HUES64 (cell line): ENCODE data around the gene MRNIP.

Experiments used
- H3K27ac ChIP-seq: 2 replicates; pipeline ENCODE4 v1.7.0; 2013; ENCODE audit warnings: low read depth, low read length, inconsistent platforms
- H3K27me3 ChIP-seq: 2 replicates; pipeline ENCODE4 v1.6.1; 2013; ENCODE audit warnings: mild to moderate bottlenecking, low read length; ENCODE audit not compliant: insufficient read depth
- H3K36me3 ChIP-seq: 2 replicates; pipeline ENCODE4 v1.6.1; 2013; ENCODE audit warnings: mild to moderate bottlenecking, low read length; ENCODE audit not compliant: insufficient read depth
- H3K4me1 ChIP-seq: 2 replicates; pipeline ENCODE4 v1.6.1; 2013; ENCODE audit warnings: mild to moderate bottlenecking, low read length, moderate library complexity; ENCODE audit not compliant: insufficient read depth
- H3K4me3 ChIP-seq: 2 replicates; pipeline ENCODE4 v1.5.1; 2013; ENCODE audit warnings: mild to moderate bottlenecking, low read length, moderate library complexity
- H3K9ac ChIP-seq: 2 replicates; pipeline ENCODE4 v1.6.1; 2013; ENCODE audit warnings: mild to moderate bottlenecking, low read depth, low read length
- H3K9me3 ChIP-seq: 2 replicates; pipeline ENCODE4 v1.6.1; 2013; ENCODE audit warnings: low read depth, low read length; ENCODE audit not compliant: insufficient read depth
- WGBS: fragments of 150-250, 120-280 bp; methylation state at CpG from one replicate; pipeline ENCODE4 v1.1.7; 2013; ENCODE audit warnings: missing lambda C conversion rate; 5-methylcytosine and 5-hydroxymethylcytosine counted together

MRNIP gene

DNA sequence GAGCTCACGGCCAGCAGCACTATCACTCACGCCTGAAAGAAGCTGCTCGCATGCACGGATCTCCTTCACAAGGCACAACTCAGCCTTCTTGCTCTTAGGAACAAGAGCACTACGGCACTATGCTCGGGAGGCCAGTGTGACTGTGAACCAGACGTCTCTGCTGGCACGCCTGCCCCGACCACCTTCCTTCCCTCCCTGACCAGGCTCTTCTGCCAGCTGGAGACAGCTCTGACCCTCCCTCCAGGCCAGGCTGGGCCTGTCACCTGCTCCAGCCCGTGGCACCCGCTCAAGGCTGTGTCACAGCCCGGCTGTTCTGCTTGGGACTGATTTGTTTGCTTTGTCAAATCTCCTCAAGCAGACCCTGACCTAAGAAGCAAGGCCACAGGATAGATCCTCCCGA lies 42.1 kb upstream of the MRNIP start:
- no peaks in the 10 kb centered on the region for H3K27me3 ChIP-seq
- WGBS: 94% methylated on average over 13 of the region's 13 CpGs
- peaks cover 62% of the 10 kb centered on the region for H3K36me3 ChIP-seq
- H3K27ac ChIP-seq: no peak overlapping the region
- H3K4me1 ChIP-seq: peaks cover 3% of the 10 kb centered on the region; the same call in 1 of the 2 replicates
- no peak overlapping the region for H3K4me3 ChIP-seq
- H3K9ac ChIP-seq: no peak overlapping the region; the same call in 1 of the 2 replicates
- H3K9me3 ChIP-seq: no peaks in the 10 kb centered on the region

DNA sequence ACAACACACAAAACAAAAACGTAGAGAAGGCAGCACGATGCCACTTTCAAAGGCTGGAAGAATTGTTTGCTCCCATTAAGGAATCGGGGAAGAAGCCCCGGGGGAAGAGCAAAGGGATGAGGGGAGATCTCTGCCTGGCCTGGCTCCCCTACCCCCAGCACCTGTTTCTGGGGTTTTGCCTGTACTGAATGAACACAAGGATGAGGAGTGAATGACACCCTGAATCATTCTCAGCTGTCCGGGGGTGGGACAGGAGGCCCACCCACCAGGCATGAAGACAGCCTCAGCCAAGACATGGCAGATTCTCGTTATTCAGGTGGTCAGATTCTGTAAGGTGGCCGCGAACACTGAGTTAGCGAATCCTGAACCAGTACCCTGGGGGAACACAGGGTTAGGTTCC lies 41.6 kb upstream of the MRNIP start:
- Histone ChIP-seq H3K36me3 (peaks cover 66% of the 10 kb centered on the region), H3K27me3 (no peaks in the 10 kb centered on the region), H3K9me3 (no peaks in the 10 kb centered on the region), H3K27ac (no peak overlapping the region), H3K4me3 (no peak overlapping the region), H3K4me1 (peaks cover 5% of the 10 kb centered on the region; the same call in 1 of the 2 replicates), H3K9ac (no peak overlapping the region)
- WGBS: 93% methylated on average over 9 of the region's 9 CpGs

DNA sequence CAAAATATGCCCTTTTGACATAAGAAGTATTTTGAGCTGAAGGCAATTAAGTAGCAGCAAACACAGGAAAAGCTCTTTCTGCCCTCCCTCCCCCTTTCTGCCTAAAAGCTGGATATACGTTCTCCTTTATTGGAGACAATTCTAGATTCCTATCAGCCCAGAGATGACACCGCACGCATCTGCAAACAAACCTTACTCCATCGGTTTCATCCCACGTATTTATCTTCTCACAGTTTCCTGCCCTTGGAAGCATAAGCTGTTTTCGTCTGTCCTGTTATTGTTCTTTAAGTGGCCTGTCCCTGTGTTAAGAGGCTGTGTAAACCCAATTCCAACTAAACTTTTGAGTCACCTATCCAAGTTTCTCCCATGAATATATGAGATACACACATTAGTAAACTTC lies 37.2 kb upstream of the MRNIP start:
- H3K27ac ChIP-seq: no peak overlapping the region
- peaks cover 78% of the 10 kb centered on the region for H3K36me3 ChIP-seq
- H3K9ac ChIP-seq: no peak overlapping the region
- 90% methylated on average over 6 of the region's 6 CpGs for WGBS
- peaks cover 5% of the 10 kb centered on the region; the same call in 1 of the 2 replicates for H3K4me1 ChIP-seq
- no peak overlapping the region for H3K4me3 ChIP-seq
- H3K9me3 ChIP-seq: no peaks in the 10 kb centered on the region
- no peaks in the 10 kb centered on the region for H3K27me3 ChIP-seq

DNA sequence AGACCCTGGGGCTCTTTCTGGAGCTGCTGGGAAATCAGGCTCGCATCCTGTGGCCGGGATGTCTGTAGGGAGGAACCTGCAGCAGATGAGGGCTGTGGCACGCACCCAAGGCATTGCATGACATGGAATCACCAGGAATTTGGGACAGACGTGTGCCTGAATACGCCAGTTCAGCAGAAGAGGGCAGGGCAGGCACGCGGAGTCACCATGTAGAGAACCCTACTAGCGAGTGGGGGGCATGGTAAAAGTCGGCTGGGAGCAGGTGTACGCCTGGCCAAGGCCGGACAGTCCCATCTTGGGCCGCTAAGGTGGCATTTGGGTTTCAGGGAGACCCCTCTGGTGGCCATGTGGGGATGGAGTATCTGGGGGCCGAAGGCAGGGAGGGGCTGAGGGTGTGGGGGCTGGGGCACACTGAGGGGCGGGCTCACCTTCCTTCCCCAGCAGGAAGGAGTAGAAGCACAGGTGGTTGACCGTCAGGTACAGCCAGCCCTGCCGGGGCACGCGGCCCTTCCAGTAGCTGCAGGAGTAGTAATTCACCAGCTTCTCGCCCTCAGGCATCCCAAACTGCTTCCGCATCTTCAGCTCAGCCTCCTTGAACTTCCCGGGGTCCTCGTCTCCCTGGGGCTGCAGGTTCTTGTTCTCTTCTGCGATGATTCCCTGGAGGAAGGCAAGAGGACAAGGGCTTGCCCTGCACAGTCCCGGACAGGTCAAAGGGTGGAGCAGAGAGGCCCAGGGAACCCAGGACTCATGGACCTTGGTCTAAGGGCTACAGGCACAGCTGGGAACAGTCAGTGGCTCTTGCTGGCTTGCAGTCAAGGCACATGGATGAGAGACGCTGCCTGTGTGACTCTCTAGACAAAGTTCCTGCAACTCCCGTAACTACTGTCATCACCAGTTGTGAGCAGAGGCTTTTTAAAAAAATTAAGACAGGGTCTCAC lies 35.6 kb upstream of the MRNIP start:
- Histone ChIP-seq H3K9ac (no peak overlapping the region), H3K4me1 (peaks cover 5% of the 10 kb centered on the region; the same call in 1 of the 2 replicates), H3K27ac (no peak overlapping the region), H3K27me3 (no peaks in the 10 kb centered on the region), H3K9me3 (no peaks in the 10 kb centered on the region), H3K36me3 (peaks cover 88% of the 10 kb centered on the region), H3K4me3 (no peak overlapping the region)
- WGBS: 92% methylated on average over 26 of the region's 26 CpGs

DNA sequence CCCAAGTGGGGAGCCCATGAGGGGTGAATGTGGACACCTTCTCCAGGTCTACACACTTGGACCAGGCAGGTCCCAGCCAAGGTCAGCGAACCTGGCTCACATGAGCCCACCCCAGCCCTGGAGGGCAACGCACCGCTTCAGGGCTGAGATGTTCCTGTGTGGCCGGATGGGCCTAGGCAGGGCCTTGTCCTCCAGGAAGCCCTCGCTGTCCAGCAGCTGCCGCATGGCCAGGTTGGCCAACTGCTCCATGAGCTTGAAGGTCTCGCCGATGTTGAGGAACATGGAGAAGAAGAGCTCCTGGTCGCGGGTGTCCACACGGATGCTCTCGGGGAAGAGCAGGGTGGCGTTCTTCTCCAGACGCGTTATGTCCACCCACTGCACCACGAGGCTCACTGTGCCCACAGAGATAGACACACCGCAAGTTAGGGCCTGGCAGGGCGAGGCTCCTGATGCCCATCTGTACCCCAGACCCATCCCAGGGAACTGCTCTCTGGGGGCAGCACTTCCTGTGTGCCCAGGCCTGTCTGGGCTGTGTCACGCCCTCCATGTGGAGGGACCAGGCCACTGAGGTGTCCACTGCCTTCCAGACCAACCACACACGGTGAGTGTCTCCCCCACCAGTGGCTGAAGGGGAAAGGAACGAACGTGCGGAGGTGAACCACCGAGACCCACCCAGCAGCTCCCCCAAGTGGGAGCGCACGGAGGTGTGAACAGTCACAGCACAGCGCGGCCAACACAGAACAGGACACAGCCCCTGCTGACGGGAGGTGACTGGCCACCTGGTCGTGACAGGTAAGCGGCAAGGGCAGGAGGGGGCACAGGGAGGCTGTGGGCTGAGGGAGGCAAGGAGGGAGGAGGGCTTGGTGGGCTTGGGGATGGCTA lies 34.7 kb upstream of the MRNIP start:
- Histone ChIP-seq H3K4me1 (peaks cover 5% of the 10 kb centered on the region; the same call in 1 of the 2 replicates), H3K9ac (no peak overlapping the region), H3K4me3 (no peak overlapping the region), H3K27ac (no peak overlapping the region), H3K36me3 (peaks cover 85% of the 10 kb centered on the region), H3K27me3 (no peaks in the 10 kb centered on the region), H3K9me3 (no peaks in the 10 kb centered on the region)
- WGBS: 95% methylated on average over 31 of the region's 31 CpGs

DNA sequence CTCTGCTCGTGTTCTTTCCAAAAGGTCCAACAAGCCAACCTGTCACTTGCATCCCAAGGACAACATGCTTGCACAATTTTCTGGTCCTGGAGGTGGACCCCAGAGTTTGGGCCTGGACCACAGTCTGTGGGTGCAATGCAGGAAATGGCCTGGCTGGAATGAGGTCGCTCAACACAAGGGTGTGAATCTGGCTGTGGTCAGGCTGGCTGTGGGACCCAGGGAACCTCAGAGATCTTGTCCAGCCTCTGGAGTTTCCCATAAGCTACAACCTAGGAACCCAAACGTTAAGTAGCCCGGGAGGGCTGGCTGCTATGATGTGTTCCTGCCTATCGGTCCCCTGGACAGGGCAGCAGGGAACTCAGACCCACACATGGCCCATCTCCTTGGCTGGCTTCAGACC lies 33.6 kb upstream of the MRNIP start:
- 93% methylated on average over 5 of the region's 5 CpGs for WGBS
- peaks cover 87% of the 10 kb centered on the region for H3K36me3 ChIP-seq

DNA sequence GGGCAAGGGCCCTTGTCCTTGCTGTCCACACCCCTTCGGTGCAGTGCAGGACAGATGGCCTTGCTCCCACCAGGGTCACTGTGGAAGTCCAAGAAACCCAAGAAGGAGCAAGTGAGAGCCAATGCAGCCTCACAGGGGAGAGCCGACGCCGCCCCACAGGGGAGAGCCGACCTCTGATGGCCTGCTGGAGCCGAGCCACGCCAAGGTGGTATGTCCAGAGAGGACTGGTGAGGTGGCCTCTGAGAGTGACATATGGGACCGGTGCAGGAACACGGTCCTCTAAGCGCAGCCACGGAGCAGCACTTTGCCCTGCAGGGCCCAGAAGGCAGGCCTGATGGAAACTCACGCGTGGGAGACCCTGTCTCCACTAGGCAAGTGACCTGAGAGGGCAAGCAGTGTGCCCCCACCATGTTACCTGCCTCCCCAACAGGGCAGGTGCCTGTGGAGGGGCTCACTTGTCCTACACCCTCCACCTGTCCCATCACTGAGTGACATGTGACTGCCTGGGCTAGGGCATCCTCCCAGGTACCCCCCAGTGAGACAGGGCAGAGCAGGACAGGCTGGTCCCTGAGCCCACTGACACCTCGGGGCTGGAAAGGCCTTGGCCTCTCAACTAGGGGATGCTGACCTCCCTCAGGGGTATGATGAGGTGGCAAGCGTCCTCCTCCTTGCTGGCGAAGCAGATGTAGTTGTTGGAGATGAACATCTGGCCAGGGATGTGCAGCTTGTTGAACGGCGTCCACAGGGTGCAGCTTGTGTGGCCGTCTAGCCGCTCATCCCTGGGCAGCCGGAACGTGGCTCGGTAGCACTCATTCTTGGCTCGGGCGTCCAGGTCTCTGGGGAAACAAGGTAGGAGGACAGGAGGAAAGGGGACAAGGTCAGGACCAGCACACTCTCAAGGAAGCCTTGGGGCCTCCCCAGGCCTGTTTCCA lies 32.4 kb upstream of the MRNIP start:
- 95% methylated on average over 25 of the region's 25 CpGs for WGBS
- Histone ChIP-seq H3K36me3 (peaks cover 91% of the 10 kb centered on the region), H3K27ac (no peak overlapping the region)

More for the DNA sequence above, 33.6 kb upstream of the MRNIP start:
- H3K9ac ChIP-seq: no peak overlapping the region
- H3K9me3 ChIP-seq: no peaks in the 10 kb centered on the region
- H3K27me3 ChIP-seq: no peaks in the 10 kb centered on the region
- H3K27ac ChIP-seq: no peak overlapping the region
- no peak overlapping the region for H3K4me3 ChIP-seq
- peaks cover 5% of the 10 kb centered on the region; the same call in 1 of the 2 replicates for H3K4me1 ChIP-seq

DNA sequence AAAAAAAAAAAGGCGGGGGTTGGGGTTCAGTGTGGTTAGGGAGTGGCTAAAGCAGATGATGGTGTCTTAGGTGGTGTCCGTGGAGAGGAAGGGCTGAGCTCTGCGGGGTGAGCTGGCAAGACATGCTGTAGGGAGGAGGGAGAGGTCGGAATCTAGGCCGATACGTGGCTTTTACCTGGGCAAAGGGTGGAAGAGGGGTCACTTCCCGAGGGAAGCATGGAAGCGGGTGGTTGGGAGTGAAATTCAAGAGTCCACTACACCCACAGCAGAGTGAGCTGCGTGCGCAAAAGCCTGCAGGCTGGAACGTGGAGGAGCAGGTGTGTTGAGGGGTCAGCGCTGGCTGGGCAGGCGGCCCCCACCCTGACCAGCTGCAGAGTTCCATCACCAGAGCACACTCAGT lies 31.3 kb upstream of the MRNIP start:
- H3K27ac ChIP-seq: no peak overlapping the region
- H3K4me3 ChIP-seq: no peak overlapping the region
- H3K4me1 ChIP-seq: no peaks in the 10 kb centered on the region; the same call in 1 of the 2 replicates
- no peak overlapping the region for H3K9ac ChIP-seq
- peaks cover 91% of the 10 kb centered on the region for H3K36me3 ChIP-seq
- peaks cover under 1% of the 10 kb centered on the region; the same call in 1 of the 2 replicates for H3K9me3 ChIP-seq
- 97% methylated on average over 13 of the region's 13 CpGs for WGBS
- H3K27me3 ChIP-seq: no peaks in the 10 kb centered on the region

More for the DNA sequence above, 32.4 kb upstream of the MRNIP start:
- no peak overlapping the region for H3K4me3 ChIP-seq
- H3K9ac ChIP-seq: no peak overlapping the region
- H3K27me3 ChIP-seq: no peaks in the 10 kb centered on the region
- H3K4me1 ChIP-seq: peaks cover 5% of the 10 kb centered on the region; the same call in 1 of the 2 replicates
- no peaks in the 10 kb centered on the region for H3K9me3 ChIP-seq

DNA sequence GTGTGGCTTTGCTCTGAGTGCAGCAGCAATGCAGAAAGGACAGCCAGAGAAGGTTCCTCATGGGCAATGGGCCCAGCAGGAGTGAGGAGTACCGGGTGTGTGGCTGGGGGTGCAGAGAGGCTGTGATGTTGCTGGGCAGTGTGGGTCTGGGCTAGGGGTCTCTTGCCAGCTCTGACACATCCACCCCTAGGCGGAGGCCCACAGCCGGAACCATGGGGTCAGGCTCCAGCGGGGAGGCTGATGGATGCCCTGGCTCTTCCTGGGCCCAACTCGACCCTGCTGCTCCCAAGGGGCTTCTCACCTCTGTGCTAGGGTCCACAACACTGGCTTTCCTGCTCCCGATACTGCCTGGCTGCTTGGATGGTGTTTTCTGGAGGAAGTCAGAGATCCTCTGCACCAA lies 29.2 kb upstream of the MRNIP start:
- Histone ChIP-seq H3K27ac (no peak overlapping the region), H3K27me3 (no peaks in the 10 kb centered on the region), H3K4me3 (no peak overlapping the region), H3K36me3 (peaks cover 94% of the 10 kb centered on the region), H3K9me3 (peaks cover 21% of the 10 kb centered on the region), H3K4me1 (no peaks in the 10 kb centered on the region), H3K9ac (no peak overlapping the region)
- WGBS: 90% methylated on average over 6 of the region's 6 CpGs

DNA sequence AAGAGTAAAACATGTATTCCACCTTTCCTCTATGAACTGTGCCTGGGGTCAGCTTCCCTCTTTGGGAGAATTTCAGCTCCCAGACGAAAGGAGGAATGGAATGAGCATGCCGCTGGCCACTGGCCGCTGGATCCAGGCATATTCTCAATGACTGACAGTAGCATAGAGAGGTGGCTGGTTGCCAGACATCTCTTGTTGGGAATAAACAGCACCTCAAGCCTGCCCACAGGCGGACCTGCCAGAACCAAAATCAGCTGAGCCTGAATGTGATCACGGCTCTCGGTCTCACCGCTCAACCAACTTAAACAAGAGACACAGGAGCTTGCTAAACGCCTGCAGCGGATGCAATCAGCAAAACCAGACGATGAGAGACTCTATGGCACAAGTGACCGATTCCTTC lies 28.5 kb upstream of the MRNIP start:
- Histone ChIP-seq H3K36me3 (peaks cover 94% of the 10 kb centered on the region), H3K27ac (no peak overlapping the region)
- WGBS: 95% methylated on average over 11 of the region's 11 CpGs

More for the DNA sequence above, 28.5 kb upstream of the MRNIP start:
- Histone ChIP-seq H3K4me1 (no peaks in the 10 kb centered on the region), H3K27me3 (no peaks in the 10 kb centered on the region), H3K9ac (no peak overlapping the region), H3K9me3 (peaks cover 28% of the 10 kb centered on the region), H3K4me3 (no peak overlapping the region)
